HepG2 (cell line): ENCODE results near the gene EVC. TPM values are rescaled to one million over a fixed set of nuclear protein-coding genes. Genes with fewer than 3 reads are reported as not detected.

Experiments
- ATAC-seq: fragments of 200-7000 bp; cut with Tn5 transposase; 3 replicates; pipeline ENCODE4 v1.9.1; 2020; ENCODE audit warnings: mild to moderate bottlenecking, moderate library complexity
- BruUV-seq: library from RNA; stranded (reverse); fragments of 400-500 nt; replicated peaks from 2 replicates; lab custom pipeline; 2021; lab: Mats Ljungman, UMichigan
- CTCF ChIA-PET: fragments of 300-600 bp; formaldehyde crosslinking; extraction: SDS; loops from one replicate; lab custom pipeline; 2021; ENCODE audit warnings: low total read pairs, inconsistent platforms, low intra/inter-chr PET ratio; lab: Yijun Ruan, JAX
- POLR2A ChIA-PET: fragments of 350-600 bp; sonication (Branson Sonifier 250); formaldehyde crosslinking; loops from one replicate; lab custom pipeline; 2020; ENCODE audit warnings: antibody characterized with exemption, inconsistent platforms; lab: Yijun Ruan, JAX
- DNase-seq: peaks from one replicate; pipeline ENCODE4 v3.0.0-alpha.2; 2015; ENCODE audit warnings: low spot score
- FAIRE-seq: peaks from 3 replicates; lab custom pipeline; 2011; peaks lifted over from hg19 to GRCh38; lab: Jason Lieb, UNC
- H2AFZ ChIP-seq: one replicate; pipeline ENCODE4 v1.6.1; 2011; ENCODE audit warnings: low read length, inconsistent platforms
- H3K27ac ChIP-seq: fragments of 300-600 bp; 3 replicates; pipeline ENCODE4 v1.8.0; 2011; ENCODE audit warnings: mixed run types, mild to moderate bottlenecking, mixed read lengths, low read length, inconsistent platforms; ENCODE audit not compliant: insufficient read depth; ENCODE audit errors: extremely low read length
- H3K27me3 ChIP-seq, 2 experiments: fragments of 200-600 bp in 1 of 2; 2 replicates in 1 of 2; 3 replicates in 1 of 2; pipeline versions ENCODE4 v1.6.0 to v1.8.0; 2011; ENCODE audit warnings: low read length in 2 of 2, mild to moderate bottlenecking in 2 of 2, moderate library complexity in 2 of 2, inconsistent platforms in 1 of 2; ENCODE audit not compliant: insufficient read depth in 2 of 2, control insufficient read depth in 1 of 2
- H3K36me3 ChIP-seq, 2 experiments: fragments of 200-600 bp in 1 of 2; replicated peaks in 1 of 2; 2 replicates in 1 of 2; 3 replicates in 1 of 2; pipeline versions ENCODE4 v1.5.1 to v1.8.0; 2011; ENCODE audit warnings: low read length in 2 of 2, inconsistent platforms in 1 of 2; ENCODE audit not compliant: insufficient read depth in 2 of 2, control insufficient read depth in 1 of 2
- H3K4me1 ChIP-seq: 2 replicates; pipeline ENCODE4 v1.5.1; 2012; ENCODE audit warnings: low read length, inconsistent platforms; ENCODE audit not compliant: insufficient read depth
- H3K4me2 ChIP-seq: 2 replicates; pipeline ENCODE4 v1.6.0; 2011; ENCODE audit warnings: low read depth, low read length, inconsistent platforms
- H3K4me3 ChIP-seq, 3 experiments: fragments of 200-600 bp in 1 of 3; sonication (generic), shearing (Covaris generic) in 1 of 3; replicated peaks in 1 of 3; 2 replicates each; pipeline ENCODE4 v1.5.1; 2011 to 2016; ENCODE audit warnings: low read length in 3 of 3, inconsistent platforms in 2 of 3, low read depth in 2 of 3, mild to moderate bottlenecking in 2 of 3, control low read depth in 1 of 3, mixed read lengths in 1 of 3; ENCODE audit not compliant: insufficient read depth in 1 of 3
- H3K79me2 ChIP-seq: one replicate; pipeline ENCODE4 v1.6.1; 2011; ENCODE audit warnings: low read length, inconsistent platforms; ENCODE audit not compliant: insufficient read depth
- H3K9ac ChIP-seq: 2 replicates; pipeline ENCODE4 v1.6.0; 2011; ENCODE audit warnings: mild to moderate bottlenecking, low read depth, low read length, inconsistent platforms; ENCODE audit not compliant: insufficient read depth
- H3K9me3 ChIP-seq: 2 replicates; pipeline ENCODE4 v1.5.1; 2012; ENCODE audit warnings: mild to moderate bottlenecking, low read length
- H4K20me1 ChIP-seq: 2 replicates; pipeline ENCODE4 v1.6.0; 2011; ENCODE audit warnings: inconsistent platforms, mild to moderate bottlenecking, low read length, moderate library complexity; ENCODE audit not compliant: insufficient read depth
- CBX2 ChIP-seq, 2 experiments: fragments of 200-600 bp in 1 of 2; sonication (generic); formaldehyde crosslinking in 1 of 2; IDR thresholded peaks; 2 replicates each; pipeline versions ENCODE4 v1.7.0 to v1.8.1; 2018 to 2022; ENCODE audit warnings: low read depth in 2 of 2, low read length in 1 of 2, mild to moderate bottlenecking in 1 of 2, missing genetic modification reagents in 1 of 2
- CREB1 ChIP-seq, 2 experiments: fragments of 450-650 bp in 1 of 2; IDR thresholded peaks; 2 replicates each; pipeline ENCODE4 v1.6.1; 2016 to 2017; ENCODE audit warnings: control low read depth in 1 of 2, mild to moderate bottlenecking in 1 of 2, missing compliant biosample characterization in 1 of 2, missing genetic modification characterization in 1 of 2
- FOXA1 ChIP-seq, 2 experiments: fragments of 450-650 bp in 1 of 2; sonication (generic) in 1 of 2; formaldehyde crosslinking in 1 of 2; IDR thresholded peaks; 2 replicates each; pipeline versions ENCODE4 v1.4.0 to v1.6.1; 2016 to 2020; ENCODE audit warnings: missing genetic modification reagents in 1 of 2
- NFKB2 ChIP-seq: sonication (generic); formaldehyde crosslinking; IDR thresholded peaks from 2 replicates; pipeline ENCODE4 v1.4.0; 2020; ENCODE audit warnings: missing genetic modification reagents, borderline replicate concordance
- PHF20 ChIP-seq: sonication (generic); formaldehyde crosslinking; IDR thresholded peaks from 2 replicates; pipeline ENCODE4 v1.5.0; 2020; ENCODE audit warnings: mild to moderate bottlenecking, missing genetic modification reagents
- TCF7 ChIP-seq: sonication (generic); IDR thresholded peaks from 2 replicates; pipeline ENCODE4 v1.6.1; 2016; ENCODE audit warnings: antibody characterized with exemption, low read depth
- THRA ChIP-seq: sonication (generic); formaldehyde crosslinking; IDR thresholded peaks from 2 replicates; pipeline ENCODE4 v1.4.0; 2020; ENCODE audit warnings: missing genetic modification reagents, borderline replicate concordance
- ZBTB7B ChIP-seq: sonication (generic); formaldehyde crosslinking; IDR thresholded peaks from 2 replicates; pipeline ENCODE4 v1.4.0; 2020; ENCODE audit warnings: missing genetic modification reagents
- ZNF264 ChIP-seq: sonication (generic); formaldehyde crosslinking; IDR thresholded peaks from 2 replicates; pipeline ENCODE4 v1.4.0; 2020; ENCODE audit warnings: missing genetic modification reagents
- ZNF280B ChIP-seq: sonication (generic); formaldehyde crosslinking; IDR thresholded peaks from 2 replicates; pipeline ENCODE4 v1.5.0; 2020; ENCODE audit warnings: missing genetic modification reagents, mild to moderate bottlenecking, borderline replicate concordance
- ZNF30 ChIP-seq: sonication (generic); formaldehyde crosslinking; IDR thresholded peaks from 2 replicates; pipeline ENCODE4 v1.5.0; 2020; ENCODE audit warnings: mild to moderate bottlenecking, missing genetic modification reagents
- ZNF672 ChIP-seq: sonication (generic); formaldehyde crosslinking; IDR thresholded peaks from 2 replicates; pipeline ENCODE4 v1.8.1; 2022; ENCODE audit warnings: missing genetic modification reagents
- WGBS: methylation state at CpG from one replicate; pipeline ENCODE4 v1.1.6; 2017; ENCODE audit warnings: low lambda C conversion rate; 5-methylcytosine and 5-hydroxymethylcytosine counted together
- in situ Hi-C: cut with HindIII; loops from 2 replicates; pipeline ENCODE4 v1.10.0; 2017; ENCODE audit warnings: low pct_unique_long_range_greater_than_20kb; ENCODE audit not compliant: extremely low pct_ligation_motif_present
- intact Hi-C: fragments of 100-400 bp; cut with micrococcal nuclease; formaldehyde crosslinking; loops from one replicate; pipeline ENCODE4 v1.10.0; 2022; ENCODE audit not compliant: unreplicated experiment
- polyA plus RNA-seq, 8 experiments: library from polyadenylated mRNA; depleted of rRNA in 3 of 8; stranded (reverse) in 7 of 8; unstranded in 1 of 8; fragments of >200 nt; fragmentation: Illumina TruSeq in 4 of 8; extraction: Trizol in 4 of 8; gene quantifications; 2 replicates each; pipeline versions ENCODE4 v1.2.1 to v1.2.3, GENCODE V29; 2011 to 2016; ENCODE audit warnings: low read depth in 4 of 8, missing spikeins in 1 of 8, mixed read lengths in 1 of 8; ENCODE audit not compliant: insufficient read depth in 1 of 8
- total RNA-seq, 5 experiments: library from RNA; depleted of rRNA; stranded (reverse); fragments of >200 nt; fragmentation: Illumina TruSeq; extraction: Trizol; gene quantifications; 2 replicates each; pipeline ENCODE4 v1.2.3, GENCODE V29; 2016; ENCODE audit warnings: low read depth in 1 of 5
- TF ChIP-seq, protein P1 (sequence below): sonication (generic); formaldehyde crosslinking; IDR thresholded peaks from 2 replicates; pipeline ENCODE4 v1.9.0; 2021; ENCODE audit warnings: mild to moderate bottlenecking, missing genetic modification reagents
- TF ChIP-seq, protein P2 (sequence below): fragments of 450-650 bp; IDR thresholded peaks from 2 replicates; pipeline ENCODE4 v1.6.1; 2017

The EVC gene
- total and polyA plus RNA-seq, 2 of the 13 experiments (the other 11 are each of a cell fraction or from before 2014, with no cell fraction given), result 3.1 to 4.9 TPM

DNA sequence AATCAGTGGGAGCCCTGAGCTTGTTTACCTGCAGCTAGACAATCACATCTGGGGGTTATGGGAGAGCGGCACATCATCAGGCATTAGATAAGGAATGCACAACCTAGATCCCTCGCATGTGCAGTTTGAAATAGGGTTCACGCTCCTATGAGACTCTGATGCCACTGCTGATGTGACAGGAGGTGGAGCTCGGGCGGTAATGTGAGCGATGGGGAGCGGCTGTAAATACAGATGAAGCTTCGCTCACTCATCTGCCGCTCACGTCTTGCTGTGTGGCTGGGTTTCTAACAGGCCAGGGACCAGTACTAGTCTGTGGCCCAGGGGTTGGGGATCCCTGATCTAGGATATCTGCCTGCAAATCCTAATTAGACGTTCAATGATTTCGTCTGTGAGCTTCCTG, 91.6 kb downstream of the EVC start:
- Histone ChIP-seq H3K4me3 (no peak overlapping the region), H3K4me1 (no peaks in the 10 kb centered on the region), H3K27me3 (no peaks in the 10 kb centered on the region), H3K9ac (no peak overlapping the region), H3K4me2 (no peak overlapping the region), H2AFZ (no peak overlapping the region), H3K79me2 (no peaks in the 10 kb centered on the region), H3K27ac (no peak overlapping the region), H4K20me1 (no peaks in the 10 kb centered on the region), H3K36me3 (peaks cover 0 to 3% of the 10 kb centered on the region in 2 experiments; a peak in 3 of 5 replicates), H3K9me3 (no peaks in the 10 kb centered on the region)
- POLR2A ChIA-PET, result no interaction called here
- WGBS, result 97% methylated on average over 12 of the region's 12 CpGs
- no TSS peak for BruUV-seq
- ATAC-seq (no peak), DNase-seq (no peak), FAIRE-seq (no peak)
- intact Hi-C loops, result no loop called here
- in situ Hi-C loops, result loop anchor here (25.0 kb wide), 1 partner anchor 815 kb away; no protein-coding TSS in a partner anchor
- CTCF ChIA-PET, result no interaction called here
- TF ChIP-seq, protein P1, sequence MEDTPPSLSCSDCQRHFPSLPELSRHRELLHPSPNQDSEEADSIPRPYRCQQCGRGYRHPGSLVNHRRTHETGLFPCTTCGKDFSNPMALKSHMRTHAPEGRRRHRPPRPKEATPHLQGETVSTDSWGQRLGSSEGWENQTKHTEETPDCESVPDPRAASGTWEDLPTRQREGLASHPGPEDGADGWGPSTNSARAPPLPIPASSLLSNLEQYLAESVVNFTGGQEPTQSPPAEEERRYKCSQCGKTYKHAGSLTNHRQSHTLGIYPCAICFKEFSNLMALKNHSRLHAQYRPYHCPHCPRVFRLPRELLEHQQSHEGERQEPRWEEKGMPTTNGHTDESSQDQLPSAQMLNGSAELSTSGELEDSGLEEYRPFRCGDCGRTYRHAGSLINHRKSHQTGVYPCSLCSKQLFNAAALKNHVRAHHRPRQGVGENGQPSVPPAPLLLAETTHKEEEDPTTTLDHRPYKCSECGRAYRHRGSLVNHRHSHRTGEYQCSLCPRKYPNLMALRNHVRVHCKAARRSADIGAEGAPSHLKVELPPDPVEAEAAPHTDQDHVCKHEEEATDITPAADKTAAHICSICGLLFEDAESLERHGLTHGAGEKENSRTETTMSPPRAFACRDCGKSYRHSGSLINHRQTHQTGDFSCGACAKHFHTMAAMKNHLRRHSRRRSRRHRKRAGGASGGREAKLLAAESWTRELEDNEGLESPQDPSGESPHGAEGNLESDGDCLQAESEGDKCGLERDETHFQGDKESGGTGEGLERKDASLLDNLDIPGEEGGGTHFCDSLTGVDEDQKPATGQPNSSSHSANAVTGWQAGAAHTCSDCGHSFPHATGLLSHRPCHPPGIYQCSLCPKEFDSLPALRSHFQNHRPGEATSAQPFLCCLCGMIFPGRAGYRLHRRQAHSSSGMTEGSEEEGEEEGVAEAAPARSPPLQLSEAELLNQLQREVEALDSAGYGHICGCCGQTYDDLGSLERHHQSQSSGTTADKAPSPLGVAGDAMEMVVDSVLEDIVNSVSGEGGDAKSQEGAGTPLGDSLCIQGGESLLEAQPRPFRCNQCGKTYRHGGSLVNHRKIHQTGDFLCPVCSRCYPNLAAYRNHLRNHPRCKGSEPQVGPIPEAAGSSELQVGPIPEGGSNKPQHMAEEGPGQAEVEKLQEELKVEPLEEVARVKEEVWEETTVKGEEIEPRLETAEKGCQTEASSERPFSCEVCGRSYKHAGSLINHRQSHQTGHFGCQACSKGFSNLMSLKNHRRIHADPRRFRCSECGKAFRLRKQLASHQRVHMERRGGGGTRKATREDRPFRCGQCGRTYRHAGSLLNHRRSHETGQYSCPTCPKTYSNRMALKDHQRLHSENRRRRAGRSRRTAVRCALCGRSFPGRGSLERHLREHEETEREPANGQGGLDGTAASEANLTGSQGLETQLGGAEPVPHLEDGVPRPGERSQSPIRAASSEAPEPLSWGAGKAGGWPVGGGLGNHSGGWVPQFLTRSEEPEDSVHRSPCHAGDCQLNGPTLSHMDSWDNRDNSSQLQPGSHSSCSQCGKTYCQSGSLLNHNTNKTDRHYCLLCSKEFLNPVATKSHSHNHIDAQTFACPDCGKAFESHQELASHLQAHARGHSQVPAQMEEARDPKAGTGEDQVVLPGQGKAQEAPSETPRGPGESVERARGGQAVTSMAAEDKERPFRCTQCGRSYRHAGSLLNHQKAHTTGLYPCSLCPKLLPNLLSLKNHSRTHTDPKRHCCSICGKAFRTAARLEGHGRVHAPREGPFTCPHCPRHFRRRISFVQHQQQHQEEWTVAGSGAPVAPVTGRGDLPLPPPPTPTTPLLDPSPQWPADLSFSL (CRISPR knock-in tag), result no peak
- TF ChIP-seq ZNF280B (CRISPR knock-in tag) (no peak), CBX2 (IDR thresholded peaks at IDR 0.05; ENCODE audit: low read depth, low read length) (no peak), CBX2 (CRISPR knock-in tag; IDR thresholded peaks at IDR 0.05; ENCODE audit: low read depth) (no peak), TCF7 (no peak), NFKB2 (no peak), ZNF30 (no peak), ZNF672 (CRISPR knock-in tag) (no peak), CREB1 (IDR thresholded peaks at IDR 0.05) (no peak), CREB1 (CRISPR knock-in tag; IDR thresholded peaks at IDR 0.05) (no peak), PHF20 (CRISPR knock-in tag) (no peak), THRA (CRISPR knock-in tag) (no peak), FOXA1 (IDR thresholded peaks at IDR 0.05) (no peak), FOXA1 (CRISPR knock-in tag; IDR thresholded peaks at IDR 0.05) (no peak), ZNF264 (CRISPR knock-in tag) (no peak), ZBTB7B (no peak)
- TF ChIP-seq, protein P2, sequence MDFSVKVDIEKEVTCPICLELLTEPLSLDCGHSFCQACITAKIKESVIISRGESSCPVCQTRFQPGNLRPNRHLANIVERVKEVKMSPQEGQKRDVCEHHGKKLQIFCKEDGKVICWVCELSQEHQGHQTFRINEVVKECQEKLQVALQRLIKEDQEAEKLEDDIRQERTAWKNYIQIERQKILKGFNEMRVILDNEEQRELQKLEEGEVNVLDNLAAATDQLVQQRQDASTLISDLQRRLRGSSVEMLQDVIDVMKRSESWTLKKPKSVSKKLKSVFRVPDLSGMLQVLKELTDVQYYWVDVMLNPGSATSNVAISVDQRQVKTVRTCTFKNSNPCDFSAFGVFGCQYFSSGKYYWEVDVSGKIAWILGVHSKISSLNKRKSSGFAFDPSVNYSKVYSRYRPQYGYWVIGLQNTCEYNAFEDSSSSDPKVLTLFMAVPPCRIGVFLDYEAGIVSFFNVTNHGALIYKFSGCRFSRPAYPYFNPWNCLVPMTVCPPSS, result no peak
